H9 (cell line): ENCODE data around the gene KRT78. TPM values are rescaled to one million over a fixed set of nuclear protein-coding genes. Genes with fewer than 3 reads are reported as not detected.

Experiments used
- DNase-seq: peaks from one replicate; pipeline ENCODE4 v3.0.0-alpha.2; 2017
- H2AFZ ChIP-seq: one replicate; pipeline ENCODE4 v1.6.1; 2013; ENCODE audit warnings: mild to moderate bottlenecking, low read length, control low read depth, moderate library complexity
- H2AK5ac ChIP-seq: 2 replicates; pipeline ENCODE4 v1.6.1; 2013; ENCODE audit warnings: low read length, control low read depth, mixed read lengths; ENCODE audit not compliant: insufficient read length
- H2BK120ac ChIP-seq: one replicate; pipeline ENCODE4 v1.6.1; 2013; ENCODE audit warnings: low read depth, mild to moderate bottlenecking, low read length, control low read depth, inconsistent platforms; ENCODE audit not compliant: poor library complexity, severe bottlenecking
- H2BK12ac ChIP-seq: 2 replicates; pipeline ENCODE4 v1.6.1; 2013; ENCODE audit warnings: low read length, control low read depth, mixed read lengths, low read depth; ENCODE audit not compliant: insufficient read length
- H2BK15ac ChIP-seq: 2 replicates; pipeline ENCODE4 v1.6.1; 2013; ENCODE audit warnings: low read depth, low read length, control low read depth
- H2BK20ac ChIP-seq: one replicate; pipeline ENCODE4 v1.6.1; 2013; ENCODE audit warnings: low read depth, mild to moderate bottlenecking, low read length, control low read depth, inconsistent platforms; ENCODE audit not compliant: poor library complexity, severe bottlenecking
- H2BK5ac ChIP-seq: 2 replicates; pipeline ENCODE4 v1.6.1; 2013; ENCODE audit warnings: low read length, control low read depth, mixed read lengths; ENCODE audit not compliant: insufficient read length
- H3K14ac ChIP-seq: 2 replicates; pipeline ENCODE4 v1.6.1; 2013; ENCODE audit warnings: low read length, control low read depth; ENCODE audit not compliant: insufficient read depth
- H3K18ac ChIP-seq: 2 replicates; pipeline ENCODE4 v1.6.1; 2013; ENCODE audit warnings: low read depth, mild to moderate bottlenecking, mixed read lengths, low read length, control low read depth; ENCODE audit not compliant: insufficient read length
- H3K23ac ChIP-seq: 2 replicates; pipeline ENCODE4 v1.6.1; 2013; ENCODE audit warnings: low read length, control low read depth, mixed read lengths, low read depth; ENCODE audit not compliant: insufficient read length
- H3K23me2 ChIP-seq: 2 replicates; pipeline ENCODE4 v1.6.1; 2013; ENCODE audit warnings: low read depth, mild to moderate bottlenecking, mixed read lengths, low read length, control low read depth; ENCODE audit not compliant: insufficient read length, poor library complexity, severe bottlenecking
- H3K27ac ChIP-seq: 2 replicates; pipeline ENCODE4 v1.5.1; 2013; ENCODE audit warnings: low read length, control low read depth, mixed read lengths, low read depth; ENCODE audit not compliant: insufficient read length
- H3K27me3 ChIP-seq: 2 replicates; pipeline ENCODE4 v1.6.1; 2013; ENCODE audit warnings: low read length, control low read depth, inconsistent platforms; ENCODE audit not compliant: insufficient read depth
- H3K4ac ChIP-seq: 2 replicates; pipeline ENCODE4 v1.6.1; 2013; ENCODE audit warnings: low read depth, mild to moderate bottlenecking, control low read depth, inconsistent platforms, low read length, moderate library complexity
- H3K4me1 ChIP-seq: 2 replicates; pipeline ENCODE4 v1.6.1; 2013; ENCODE audit warnings: low read length, control low read depth, inconsistent platforms; ENCODE audit not compliant: insufficient read depth
- H3K4me2 ChIP-seq: 2 replicates; pipeline ENCODE4 v1.6.1; 2013; ENCODE audit warnings: low read length, control low read depth, mixed read lengths; ENCODE audit not compliant: insufficient read length, insufficient read depth
- H3K56ac ChIP-seq: 2 replicates; pipeline ENCODE4 v1.6.1; 2013; ENCODE audit warnings: low read depth, mild to moderate bottlenecking, mixed read lengths, low read length, control low read depth; ENCODE audit not compliant: insufficient read length
- H3K79me1 ChIP-seq: 2 replicates; pipeline ENCODE4 v1.6.1; 2013; ENCODE audit warnings: low read depth, mild to moderate bottlenecking, moderate library complexity, low read length, control low read depth, inconsistent platforms; ENCODE audit not compliant: insufficient read depth, poor library complexity, severe bottlenecking
- H3K79me2 ChIP-seq: 2 replicates; pipeline ENCODE4 v1.6.1; 2013; ENCODE audit warnings: low read length, control low read depth, inconsistent platforms; ENCODE audit not compliant: insufficient read depth
- H3K9ac ChIP-seq: 2 replicates; pipeline ENCODE4 v1.6.1; 2013; ENCODE audit warnings: low read length, control low read depth, mixed read lengths; ENCODE audit not compliant: insufficient read length; ENCODE audit errors: extremely low read depth
- H3K9me3 ChIP-seq: one replicate; pipeline ENCODE4 v1.6.1; 2013; ENCODE audit warnings: low read depth, low read length, inconsistent platforms; ENCODE audit not compliant: control insufficient read depth
- H3T11ph ChIP-seq: one replicate; pipeline ENCODE4 v1.6.1; 2013; ENCODE audit warnings: mild to moderate bottlenecking, low read length, control low read depth, inconsistent platforms
- H4K20me1 ChIP-seq: one replicate; pipeline ENCODE4 v1.6.1; 2013; ENCODE audit not compliant: control insufficient read depth, insufficient read length, insufficient read depth
- H4K5ac ChIP-seq: 2 replicates; pipeline ENCODE4 v1.6.1; 2013; ENCODE audit warnings: low read depth, mild to moderate bottlenecking, mixed read lengths, low read length, control low read depth; ENCODE audit not compliant: insufficient read length
- H4K8ac ChIP-seq: replicated peaks from 2 replicates; pipeline ENCODE4 v1.6.1; 2013; ENCODE audit warnings: low read length, control low read depth, mixed read lengths, low read depth; ENCODE audit not compliant: insufficient read length
- H4K91ac ChIP-seq: 2 replicates; pipeline ENCODE4 v1.6.1; 2013; ENCODE audit warnings: low read depth, mild to moderate bottlenecking, moderate library complexity, mixed read lengths, low read length, control low read depth; ENCODE audit not compliant: insufficient read length
- H3K27ac Mint-ChIP-seq, 3 experiments: 2 replicates in 2 of 3; 3 replicates in 1 of 3; pipeline ENCODE4 v1.8.0; 2020 to 2021; ENCODE audit warnings: mixed read lengths in 3 of 3, mild to moderate bottlenecking in 1 of 3, moderate library complexity in 1 of 3
- H3K27me3 Mint-ChIP-seq: 2 replicates; pipeline ENCODE4 v1.8.0; 2021; ENCODE audit warnings: low read depth, mild to moderate bottlenecking, moderate library complexity, mixed read lengths
- H3K36me3 Mint-ChIP-seq, 3 experiments: 2 replicates in 2 of 3; 3 replicates in 1 of 3; pipeline ENCODE4 v1.8.0; 2020 to 2021; ENCODE audit warnings: low read depth in 3 of 3, mixed read lengths in 3 of 3; ENCODE audit not compliant: insufficient read depth in 1 of 3
- H3K4me1 Mint-ChIP-seq, 2 experiments: 2 replicates each; pipeline ENCODE4 v1.8.0; 2020; ENCODE audit warnings: mixed read lengths in 2 of 2
- H3K4me3 Mint-ChIP-seq, 2 experiments: 2 replicates in 1 of 2; 3 replicates in 1 of 2; pipeline ENCODE4 v1.8.0; 2020 to 2021; ENCODE audit warnings: mild to moderate bottlenecking in 2 of 2, mixed read lengths in 2 of 2, moderate library complexity in 1 of 2
- H3K9me3 Mint-ChIP-seq, 2 experiments: 2 replicates in 1 of 2; 3 replicates in 1 of 2; pipeline ENCODE4 v1.8.0; 2020; ENCODE audit warnings: mild to moderate bottlenecking in 2 of 2, mixed read lengths in 2 of 2, moderate library complexity in 1 of 2
- WGBS: extraction: QIAGEN DNeasy Blood & Tissue Kit; methylation state at CpG from one replicate; pipeline ENCODE4 v1.1.7; 2013; ENCODE audit warnings: missing lambda C conversion rate, low lambda C conversion rate, mixed read lengths; ENCODE audit not compliant: insufficient read length; ENCODE audit errors: extremely low coverage; 5-methylcytosine and 5-hydroxymethylcytosine counted together
- total RNA-seq: library from RNA; stranded (reverse); gene quantifications from 2 replicates; pipeline ENCODE4 v1.2.1, GENCODE V29; 2021
- TF ChIP-seq, protein P1 (sequence below): fragments of 200-600 bp; sonication (generic); conservative IDR thresholded peaks from 3 replicates; pipeline ENCODE4 v1.8.0; 2021; ENCODE audit warnings: antibody characterized with exemption, mild to moderate bottlenecking

Gene KRT78
- total RNA-seq, 1 experiment from 2014 or later, result not detected

GRCh38 chr12:52829986-52830770, 18.6 kb downstream of the KRT78 start:
- H3K56ac ChIP-seq, result no peak overlapping the region
- H2BK20ac ChIP-seq, result no peak overlapping the region
- Mint-ChIP-seq H3K4me3 (no peak overlapping the region), H3K36me3 (no peaks in the 10 kb centered on the region), H3K9me3 (no peaks in the 10 kb centered on the region), H3K27ac (no peak overlapping the region), H3K4me1 (peaks cover 5 to 7% of the 10 kb centered on the region in 2 experiments; a peak in 3 of 4 replicates), H3K27me3 (peaks cover 2% of the 10 kb centered on the region)
- no peaks in the 10 kb centered on the region for H3K27me3 ChIP-seq
- H4K5ac ChIP-seq, result no peak overlapping the region
- no peak overlapping the region for H2BK15ac ChIP-seq
- no peak overlapping the region for H2BK12ac ChIP-seq
- no peaks in the 10 kb centered on the region for H4K20me1 ChIP-seq
- no CpG with 5 or more reads among the region's 8 CpGs for WGBS
- H3K79me1 ChIP-seq, result no peaks in the 10 kb centered on the region
- no peak overlapping the region for H3T11ph ChIP-seq
- no peaks in the 10 kb centered on the region for H3K23me2 ChIP-seq
- H3K23ac ChIP-seq, result no peak overlapping the region
- H3K4me2 ChIP-seq, result no peak overlapping the region
- no peak overlapping the region for H3K4ac ChIP-seq
- no peak overlapping the region for H4K91ac ChIP-seq
- H2AFZ ChIP-seq, result no peak overlapping the region
- TF ChIP-seq, protein P1, sequence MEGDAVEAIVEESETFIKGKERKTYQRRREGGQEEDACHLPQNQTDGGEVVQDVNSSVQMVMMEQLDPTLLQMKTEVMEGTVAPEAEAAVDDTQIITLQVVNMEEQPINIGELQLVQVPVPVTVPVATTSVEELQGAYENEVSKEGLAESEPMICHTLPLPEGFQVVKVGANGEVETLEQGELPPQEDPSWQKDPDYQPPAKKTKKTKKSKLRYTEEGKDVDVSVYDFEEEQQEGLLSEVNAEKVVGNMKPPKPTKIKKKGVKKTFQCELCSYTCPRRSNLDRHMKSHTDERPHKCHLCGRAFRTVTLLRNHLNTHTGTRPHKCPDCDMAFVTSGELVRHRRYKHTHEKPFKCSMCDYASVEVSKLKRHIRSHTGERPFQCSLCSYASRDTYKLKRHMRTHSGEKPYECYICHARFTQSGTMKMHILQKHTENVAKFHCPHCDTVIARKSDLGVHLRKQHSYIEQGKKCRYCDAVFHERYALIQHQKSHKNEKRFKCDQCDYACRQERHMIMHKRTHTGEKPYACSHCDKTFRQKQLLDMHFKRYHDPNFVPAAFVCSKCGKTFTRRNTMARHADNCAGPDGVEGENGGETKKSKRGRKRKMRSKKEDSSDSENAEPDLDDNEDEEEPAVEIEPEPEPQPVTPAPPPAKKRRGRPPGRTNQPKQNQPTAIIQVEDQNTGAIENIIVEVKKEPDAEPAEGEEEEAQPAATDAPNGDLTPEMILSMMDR, result no peak
- no peak overlapping the region for H4K8ac ChIP-seq
- no peak for DNase-seq
- H3K79me2 ChIP-seq, result no peaks in the 10 kb centered on the region
- no peak overlapping the region for H2BK5ac ChIP-seq
- H3K18ac ChIP-seq, result no peak overlapping the region
- no peak overlapping the region for H2AK5ac ChIP-seq
- peaks cover 5% of the 10 kb centered on the region; the same call in 1 of the 2 replicates for H3K4me1 ChIP-seq
- no peak overlapping the region for H2BK120ac ChIP-seq
- no peak overlapping the region for H3K27ac ChIP-seq
- no peak overlapping the region for H3K9ac ChIP-seq
- H3K9me3 ChIP-seq, result no peaks in the 10 kb centered on the region
- H3K14ac ChIP-seq, result no peak overlapping the region
